HepG2 (cell line): ENCODE results near the gene LEFTY2. TPM values are rescaled to one million over a fixed set of nuclear protein-coding genes. Genes with fewer than 3 reads are reported as not detected.

Source experiments
- CHD4 ChIP-seq: fragments of 200-600 bp; sonication (generic); IDR thresholded peaks from 2 replicates; pipeline ENCODE4 v1.7.0; 2017; ENCODE audit warnings: mild to moderate bottlenecking, low read length, borderline replicate concordance
- ELK4 ChIP-seq: sonication (generic); formaldehyde crosslinking; IDR thresholded peaks from 2 replicates; pipeline ENCODE4 v1.9.0; 2021; ENCODE audit warnings: missing genetic modification reagents, borderline replicate concordance
- EP300 ChIP-seq, 3 experiments: sonication (generic) in 1 of 3; formaldehyde crosslinking in 1 of 3; IDR thresholded peaks; 2 replicates each; pipeline versions ENCODE4 v1.5.1 to v1.6.1; 2011 to 2020; ENCODE audit warnings: low read depth in 2 of 3, low read length in 2 of 3, borderline replicate concordance in 1 of 3, improper control_type of control experiment in 1 of 3, mild to moderate bottlenecking in 1 of 3, missing genetic modification reagents in 1 of 3, moderate library complexity in 1 of 3
- FOXO4 ChIP-seq: sonication (generic); formaldehyde crosslinking; conservative IDR thresholded peaks from 2 replicates; pipeline ENCODE4 v1.8.1; 2023; ENCODE audit warnings: missing genetic modification reagents
- HDAC1 ChIP-seq: sonication (generic); formaldehyde crosslinking; IDR thresholded peaks from 2 replicates; pipeline ENCODE4 v1.5.1; 2020; ENCODE audit warnings: mild to moderate bottlenecking, missing genetic modification reagents
- MEF2D ChIP-seq: sonication (generic); formaldehyde crosslinking; IDR thresholded peaks from 2 replicates; pipeline ENCODE4 v1.5.1; 2020; ENCODE audit warnings: mild to moderate bottlenecking, missing genetic modification reagents
- MLX ChIP-seq: IDR thresholded peaks from 2 replicates; pipeline ENCODE4 v1.6.1; 2016
- NR2F2 ChIP-seq: IDR thresholded peaks from 2 replicates; pipeline ENCODE4 v1.6.1; 2012; ENCODE audit warnings: low read depth, inconsistent platforms, borderline replicate concordance
- RARG ChIP-seq: sonication (generic); formaldehyde crosslinking; IDR thresholded peaks from 2 replicates; pipeline ENCODE4 v1.4.0; 2020; ENCODE audit warnings: low read depth, mild to moderate bottlenecking, missing genetic modification reagents
- SKIL ChIP-seq: sonication (generic); formaldehyde crosslinking; IDR thresholded peaks from 2 replicates; pipeline ENCODE4 v1.8.0; 2022; ENCODE audit warnings: missing genetic modification reagents, mild to moderate bottlenecking, moderate library complexity, borderline replicate concordance
- SP1 ChIP-seq, 2 experiments: fragments of 450-650 bp in 1 of 2; sonication (generic) in 1 of 2; formaldehyde crosslinking in 1 of 2; IDR thresholded peaks; 2 replicates each; pipeline versions ENCODE4 v1.4.0 to v1.6.1; 2016 to 2020; ENCODE audit warnings: missing genetic modification reagents in 1 of 2
- SUZ12 ChIP-seq: fragments of 150-350 bp; IDR thresholded peaks from 2 replicates; pipeline ENCODE4 v1.6.1; 2014; ENCODE audit warnings: low read depth, low read length
- ZBTB49 ChIP-seq: sonication (generic); formaldehyde crosslinking; IDR thresholded peaks from 2 replicates; pipeline ENCODE4 v1.4.0; 2020; ENCODE audit warnings: missing genetic modification reagents, borderline replicate concordance
- ZNF431 ChIP-seq: sonication (generic); formaldehyde crosslinking; IDR thresholded peaks from 2 replicates; pipeline ENCODE4 v1.9.0; 2022; ENCODE audit warnings: missing genetic modification reagents, low read depth, mild to moderate bottlenecking, borderline replicate concordance
- ZNF580 ChIP-seq: IDR thresholded peaks from 2 replicates; pipeline ENCODE4 v1.6.1; 2016; ENCODE audit warnings: low read depth, borderline replicate concordance
- ZNF691 ChIP-seq: sonication (generic); formaldehyde crosslinking; IDR thresholded peaks from 2 replicates; pipeline ENCODE4 v1.4.0; 2020; ENCODE audit warnings: missing genetic modification reagents, low read depth, mild to moderate bottlenecking, borderline replicate concordance
- ZNF841 ChIP-seq: sonication (generic); formaldehyde crosslinking; IDR thresholded peaks from 2 replicates; pipeline ENCODE4 v1.8.1; 2023; ENCODE audit warnings: missing genetic modification reagents, borderline replicate concordance
- polyA plus RNA-seq, 8 experiments: library from polyadenylated mRNA; depleted of rRNA in 3 of 8; stranded (reverse) in 7 of 8; unstranded in 1 of 8; fragments of >200 nt; fragmentation: Illumina TruSeq in 4 of 8; extraction: Trizol in 4 of 8; gene quantifications; 2 replicates each; pipeline versions ENCODE4 v1.2.1 to v1.2.3, GENCODE V29; 2011 to 2016; ENCODE audit warnings: low read depth in 4 of 8, missing spikeins in 1 of 8, mixed read lengths in 1 of 8; ENCODE audit not compliant: insufficient read depth in 1 of 8
- total RNA-seq, 5 experiments: library from RNA; depleted of rRNA; stranded (reverse); fragments of >200 nt; fragmentation: Illumina TruSeq; extraction: Trizol; gene quantifications; 2 replicates each; pipeline ENCODE4 v1.2.3, GENCODE V29; 2016; ENCODE audit warnings: low read depth in 1 of 5

Gene LEFTY2
- total and polyA plus RNA-seq, 2 of the 13 experiments (the other 11 are each of a cell fraction or from before 2014, with no cell fraction given): 0.13 to 0.33 TPM

GRCh38 chr1:225923692-225924555 lies 17.1 kb downstream of the LEFTY2 start, which contains the start of gene PYCR2 (continued):
- TF ChIP-seq MLX: peak; percentile 58; the same call in 1 of the 2 replicates
- peak; percentile 66; the same call in 1 of the 2 replicates for TF ChIP-seq ZNF691 (CRISPR knock-in tag)
- peak; percentile 75; the same call in 1 of the 2 replicates for TF ChIP-seq ZNF580
- no peak for TF ChIP-seq SUZ12
- no peak for TF ChIP-seq SKIL
- TF ChIP-seq ZNF841: no peak
- TF ChIP-seq ZBTB49 (CRISPR knock-in tag): peak; percentile 68; the same call in 1 of the 2 replicates
- no peak for TF ChIP-seq MEF2D (CRISPR knock-in tag)
- TF ChIP-seq EP300 (IDR thresholded peaks at IDR 0.05; ENCODE audit: low read depth in 2 of 2, low read length in 2 of 2): no peak
- TF ChIP-seq EP300 (CRISPR knock-in tag; IDR thresholded peaks at IDR 0.05; ENCODE audit: borderline replicate concordance): no peak
- TF ChIP-seq HDAC1: peak; percentile 93
- TF ChIP-seq SP1 (IDR thresholded peaks at IDR 0.05): no peak
- TF ChIP-seq SP1 (CRISPR knock-in tag; IDR thresholded peaks at IDR 0.05): peak; percentile 66
- no peak for TF ChIP-seq ELK4 (CRISPR knock-in tag)
- no peak for TF ChIP-seq ZNF431 (CRISPR knock-in tag)
- no peak for TF ChIP-seq RARG (CRISPR knock-in tag)
- no peak for TF ChIP-seq CHD4
- no peak for TF ChIP-seq NR2F2
- no peak; the same call in 1 of the 2 replicates for TF ChIP-seq FOXO4 (CRISPR knock-in tag)
